ENCODE data around the gene ALK.
A peak's percentile ranks its signal among the peaks of the same experiment; 100 is the strongest.

The ALK gene

GRCh38 chr2:29921560-29921915, at the start of gene ALK:
Gene ALK, minus strand, starts transcription at chr2:29921586. Its CDS starts 927 bp downstream, at chr2:29920659.
- no peak within 1 kb of the TSS for H3K4me3 ChIP-seq (ENCODE audit: low read depth, low read length)
- TF ChIP-seq CTCF (IDR thresholded peaks at IDR 0.05; ENCODE audit: insufficient read depth, low read depth, low read length, missing control alignments) = no peak
- peak; percentile 64 for DNase-seq (ENCODE audit: low read depth)

- no peak for TF ChIP-seq CTCF (IDR thresholded peaks at IDR 0.05; ENCODE audit: insufficient read depth, low read depth, low read length, missing control alignments)
These were observed 44.9 kb upstream of the ALK start for GRCh38 chr2:29966266-29966665.

GRCh38 chr2:29963972-29964570, 42.7 kb upstream of the ALK start:
- no peak overlapping the region for H3K4me3 ChIP-seq (ENCODE audit: low read depth, low read length)
- no peak for DNase-seq (ENCODE audit: low read depth)
- TF ChIP-seq CTCF (IDR thresholded peaks at IDR 0.05; ENCODE audit: insufficient read depth, low read depth, low read length, missing control alignments) = no peak

More at GRCh38 chr2:29966266-29966665, 44.9 kb upstream of the ALK start:
- no peak overlapping the region for H3K4me3 ChIP-seq (ENCODE audit: low read depth, low read length)
- DNase-seq (ENCODE audit: low read depth) = no peak

GRCh38 chr2:29962922-29963321, 41.5 kb upstream of the ALK start:
- TF ChIP-seq CTCF (IDR thresholded peaks at IDR 0.05; ENCODE audit: insufficient read depth, low read depth, low read length, missing control alignments) = no peak
- H3K4me3 ChIP-seq (ENCODE audit: low read depth, low read length) = no peak overlapping the region
- no peak for DNase-seq (ENCODE audit: low read depth)

GRCh38 chr2:29954316-29954715, 32.9 kb upstream of the ALK start:
- DNase-seq (ENCODE audit: low read depth) = no peak
- no peak overlapping the region for H3K4me3 ChIP-seq (ENCODE audit: low read depth, low read length)
- no peak for TF ChIP-seq CTCF (IDR thresholded peaks at IDR 0.05; ENCODE audit: insufficient read depth, low read depth, low read length, missing control alignments)

GRCh38 chr2:29952973-29953372, 31.6 kb upstream of the ALK start:
- no peak for TF ChIP-seq CTCF (IDR thresholded peaks at IDR 0.05; ENCODE audit: insufficient read depth, low read depth, low read length, missing control alignments)
- no peak overlapping the region for H3K4me3 ChIP-seq (ENCODE audit: low read depth, low read length)
- no peak for DNase-seq (ENCODE audit: low read depth)

- DNase-seq (ENCODE audit: low read depth) = no peak
- TF ChIP-seq CTCF (IDR thresholded peaks at IDR 0.05; ENCODE audit: insufficient read depth, low read depth, low read length, missing control alignments) = no peak
- H3K4me3 ChIP-seq (ENCODE audit: low read depth, low read length) = no peak overlapping the region
These were observed 30.2 kb upstream of the ALK start for GRCh38 chr2:29951576-29951975.

All from GM12865 (cell line).